Limb (tissue), 2 donors: Measurements from ENCODE around the gene PTPN13.

Source experiments
- DNase-seq, 2 donors: peaks; one replicate each; pipeline ENCODE4 v3.0.0-alpha.2; 2016; ENCODE audit errors: extremely low spot score in 2 of 2

PTPN13 gene

GRCh38 chr4:86593688-86594558, at the start of gene PTPN13:
Gene PTPN13 (plus strand): TSS chr4:86594315. CDS start chr4:86635257, 40,942 bp downstream.
- peak; percentile 88 to 95 for DNase-seq

GRCh38 chr4:86547140-86547539, 47.0 kb upstream of the PTPN13 start:
- DNase-seq: no peak

- no peak for DNase-seq
Measured at GRCh38 chr4:86549163-86549788, 44.8 kb upstream of the PTPN13 start.

- no peak for DNase-seq
Measured at GRCh38 chr4:86551387-86551786, 42.7 kb upstream of the PTPN13 start.

- no peak for DNase-seq
Measured at GRCh38 chr4:86554646-86555045, 39.5 kb upstream of the PTPN13 start.

- DNase-seq: no peak
Measured at GRCh38 chr4:86556791-86557415, 37.2 kb upstream of the PTPN13 start.

- no peak for DNase-seq
Measured at GRCh38 chr4:86557526-86557925, 36.6 kb upstream of the PTPN13 start.

- no peak for DNase-seq
Measured at GRCh38 chr4:86558258-86558657, 35.9 kb upstream of the PTPN13 start.

GRCh38 chr4:86558797-86559196, 35.3 kb upstream of the PTPN13 start:
- DNase-seq: no peak

GRCh38 chr4:86560447-86560846, 33.7 kb upstream of the PTPN13 start:
- no peak for DNase-seq

- DNase-seq: no peak
Measured at GRCh38 chr4:86561256-86561655, 32.9 kb upstream of the PTPN13 start.

- no peak for DNase-seq
Measured at GRCh38 chr4:86563416-86563815, 30.7 kb upstream of the PTPN13 start.

- no peak for DNase-seq
Measured at GRCh38 chr4:86564795-86565194, 29.3 kb upstream of the PTPN13 start.

GRCh38 chr4:86565651-86566050, 28.5 kb upstream of the PTPN13 start:
- DNase-seq: no peak

- no peak for DNase-seq
Measured at GRCh38 chr4:86569103-86569870, 24.8 kb upstream of the PTPN13 start.

- no peak for DNase-seq
Measured at GRCh38 chr4:86579941-86580340, 14.2 kb upstream of the PTPN13 start.

GRCh38 chr4:86582410-86582809, 11.7 kb upstream of the PTPN13 start:
- no peak for DNase-seq

- DNase-seq: no peak
Measured at GRCh38 chr4:86586160-86586572, 7.9 kb upstream of the PTPN13 start.

- no peak for DNase-seq
Measured at GRCh38 chr4:86586626-86587380, 7.3 kb upstream of the PTPN13 start.

- no peak for DNase-seq
Measured at GRCh38 chr4:86587381-86588140, 6.6 kb upstream of the PTPN13 start.
